GM12873 (cell line): ENCODE results near the gene PADI3.

Experiments
- TF ChIP-seq, protein P1 (sequence below): IDR thresholded peaks from 2 replicates; pipeline ENCODE4 v1.5.1; 2012; ENCODE audit warnings: low read depth, mild to moderate bottlenecking, moderate library complexity, low read length, control low read depth; ENCODE audit not compliant: insufficient read depth; ENCODE audit errors: missing control alignments

The PADI3 gene

GRCh38 chr1:17286646-17287045 lies 37.7 kb downstream of the PADI3 start:
- TF ChIP-seq, protein P1, sequence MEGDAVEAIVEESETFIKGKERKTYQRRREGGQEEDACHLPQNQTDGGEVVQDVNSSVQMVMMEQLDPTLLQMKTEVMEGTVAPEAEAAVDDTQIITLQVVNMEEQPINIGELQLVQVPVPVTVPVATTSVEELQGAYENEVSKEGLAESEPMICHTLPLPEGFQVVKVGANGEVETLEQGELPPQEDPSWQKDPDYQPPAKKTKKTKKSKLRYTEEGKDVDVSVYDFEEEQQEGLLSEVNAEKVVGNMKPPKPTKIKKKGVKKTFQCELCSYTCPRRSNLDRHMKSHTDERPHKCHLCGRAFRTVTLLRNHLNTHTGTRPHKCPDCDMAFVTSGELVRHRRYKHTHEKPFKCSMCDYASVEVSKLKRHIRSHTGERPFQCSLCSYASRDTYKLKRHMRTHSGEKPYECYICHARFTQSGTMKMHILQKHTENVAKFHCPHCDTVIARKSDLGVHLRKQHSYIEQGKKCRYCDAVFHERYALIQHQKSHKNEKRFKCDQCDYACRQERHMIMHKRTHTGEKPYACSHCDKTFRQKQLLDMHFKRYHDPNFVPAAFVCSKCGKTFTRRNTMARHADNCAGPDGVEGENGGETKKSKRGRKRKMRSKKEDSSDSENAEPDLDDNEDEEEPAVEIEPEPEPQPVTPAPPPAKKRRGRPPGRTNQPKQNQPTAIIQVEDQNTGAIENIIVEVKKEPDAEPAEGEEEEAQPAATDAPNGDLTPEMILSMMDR, result no peak

- TF ChIP-seq, protein P1, result no peak
Measured at GRCh38 chr1:17287130-17287776, 38.4 kb downstream of the PADI3 start.

DNA sequence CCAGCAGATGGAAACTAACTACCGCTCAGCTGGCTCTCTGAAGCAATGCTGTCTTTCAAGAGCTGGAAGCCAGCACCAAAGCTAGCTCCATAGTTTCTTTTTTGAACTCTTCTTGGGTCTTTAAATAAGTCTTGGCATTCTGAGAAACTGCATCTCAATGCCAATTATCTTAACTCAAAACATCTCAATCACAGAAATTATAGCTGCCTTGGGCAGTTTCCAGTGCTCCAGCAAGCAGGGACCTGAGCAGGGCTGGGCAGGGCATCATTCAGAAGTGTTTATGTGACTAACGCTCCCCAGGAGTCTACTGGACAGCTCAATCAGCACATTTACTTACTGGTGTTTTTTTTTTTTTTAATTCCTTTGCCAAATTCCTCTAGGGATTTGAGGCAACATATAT lies 40.8 kb downstream of the PADI3 start:
- TF ChIP-seq, protein P1, result no peak

GRCh38 chr1:17290553-17290952 lies 41.7 kb downstream of the PADI3 start:
- TF ChIP-seq, protein P1, result no peak

GRCh38 chr1:17292299-17293160 lies 43.6 kb downstream of the PADI3 start:
- TF ChIP-seq, protein P1, result no peak

DNA sequence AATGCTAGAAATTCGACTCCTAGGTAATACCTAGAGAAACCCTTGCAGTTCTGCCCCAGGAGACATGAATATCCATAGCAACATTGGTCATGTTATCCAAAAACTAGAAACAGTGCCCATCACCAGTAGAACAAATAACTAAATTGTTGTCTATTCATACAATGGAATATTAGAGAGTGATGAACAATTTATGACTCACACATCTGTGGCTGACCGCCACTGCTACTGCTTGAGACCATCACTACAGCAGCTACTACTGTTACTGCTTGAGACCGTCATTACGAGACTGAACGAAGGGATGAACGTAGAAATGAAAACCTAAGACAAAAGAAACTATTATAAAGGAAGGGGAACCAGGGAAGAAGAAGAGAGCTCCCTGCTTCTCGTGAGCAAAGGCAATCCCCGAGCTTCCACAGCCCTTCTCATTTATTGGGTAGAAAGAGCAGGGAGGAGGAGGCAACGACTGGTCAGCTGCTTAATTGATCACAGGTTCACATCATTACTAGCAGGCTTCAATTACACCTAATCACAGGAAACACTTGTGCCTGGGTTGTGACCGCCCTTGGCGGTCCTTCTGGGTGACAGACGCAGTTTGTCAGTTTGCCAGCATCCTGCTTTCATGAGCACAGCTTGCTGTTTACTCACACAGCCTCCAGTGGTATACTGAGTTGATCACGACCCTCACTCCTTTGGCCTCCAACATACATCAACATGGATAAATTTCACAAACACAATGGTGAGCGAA lies 45.0 kb downstream of the PADI3 start:
- TF ChIP-seq, protein P1, result no peak

DNA sequence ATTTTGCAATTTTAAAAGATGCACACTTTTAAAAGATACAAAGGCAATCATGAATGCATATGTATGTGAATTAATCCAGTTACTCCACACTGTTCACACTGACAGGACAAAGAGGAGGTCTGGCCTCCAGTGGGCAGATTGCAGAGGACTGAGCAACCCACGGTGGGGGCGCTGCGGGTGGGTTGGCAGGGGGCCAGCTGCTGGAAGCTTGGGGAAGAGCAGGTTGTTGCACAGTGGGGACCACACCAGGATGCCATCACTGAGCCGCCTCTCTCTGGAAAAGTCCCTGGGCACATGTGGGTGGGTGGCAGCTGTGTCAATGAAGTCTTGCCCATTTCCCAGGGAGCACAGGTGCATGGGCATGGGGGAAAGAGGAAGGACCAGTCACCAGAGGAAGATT lies 46.4 kb downstream of the PADI3 start:
- TF ChIP-seq, protein P1, result no peak
